ENCODE results near the gene CHCHD4. TPM values are rescaled to one million over a fixed set of nuclear protein-coding genes. Genes with fewer than 3 reads are reported as not detected.

Gene CHCHD4
- total and polyA plus RNA-seq, 2 of the 8 experiments (the other 6 are each of a cell fraction or from before 2014, with no cell fraction given) = 15.0 to 22.3 TPM

- H2BK5ac ChIP-seq (ENCODE audit: low read depth, low read length) = no peak overlapping the region; the same call in 1 of the 2 replicates
- ChIA-PET POLR2A (ENCODE audit: partially characterized antibody) (interaction anchor here (1.1 to 2.9 kb wide), 8 partner anchors 11 to 250 kb away, joined by 3 to 15 read pairs (median 6); partner anchors contain the start of genes CHCHD4 and TMEM43), CTCF (ENCODE audit: partially characterized antibody) (interaction anchor here (0.6 to 4.3 kb wide), 14 partner anchors 8 to 388 kb away, joined by 3 to 22 read pairs (median 4); partner anchors contain the start of genes CHCHD4 and TMEM43)
- H2AK5ac ChIP-seq (ENCODE audit: low read depth, low read length) = no peak overlapping the region; the same call in 1 of the 2 replicates
- H3K4me3 ChIP-seq (ENCODE audit: extremely low read depth in 1 of 4, insufficient read depth in 2 of 4, low read depth in 3 of 4, low read length in 4 of 4) = no peak overlapping the region
- H3K9ac ChIP-seq (replicated peaks in 1 of 4; ENCODE audit: extremely low read depth in 1 of 4, low read depth in 3 of 4, low read length in 3 of 4) = no peak overlapping the region
- peaks cover 0 to 14% (median 9%) of the 10 kb centered on the region in 4 experiments; a peak in 6 of 7 replicates for H3K4me1 ChIP-seq (replicated peaks in 1 of 4; ENCODE audit: control insufficient read depth in 3 of 4, insufficient read depth in 4 of 4, low read length in 3 of 4)
- H3K27ac ChIP-seq (ENCODE audit: low read depth, low read length) = no peak overlapping the region; the same call in 1 of the 2 replicates
- H4K20me1 ChIP-seq (replicated peaks in 1 of 2; ENCODE audit: control insufficient read depth in 1 of 2, insufficient read depth in 2 of 2, low read length in 2 of 2) = peaks cover 2 to 6% of the 10 kb centered on the region in 2 experiments
- H4K5ac ChIP-seq (ENCODE audit: insufficient read length, low read depth, low read length) = peak overlapping the region; percentile 12
- 81% methylated on average over 10 of the region's 10 CpGs; no CpG with 5 or more reads in 1 of the 2 experiments for WGBS, 2 experiments (ENCODE audit: extremely low coverage in 1 of 2, insufficient coverage in 1 of 2, insufficient read length in 1 of 2, insufficient replicate concordance in 2 of 2, low coverage in 1 of 2, low lambda C conversion rate in 2 of 2, missing lambda C conversion rate in 1 of 2)
- no peaks in the 10 kb centered on the region for H3K9me3 ChIP-seq (ENCODE audit: insufficient read depth in 2 of 2, low read depth in 1 of 2, low read length in 1 of 2)
- FAIRE-seq (no peak), DNase-seq (ENCODE audit: low read depth in 1 of 2, low spot score in 2 of 2) (no peak)
- H3K23ac ChIP-seq (ENCODE audit: insufficient read length) = no peak overlapping the region
- H3K36me3 ChIP-seq (ENCODE audit: control insufficient read depth in 2 of 4, insufficient read depth in 4 of 4, low read length in 3 of 4) = peaks cover 0 to 14% (median 7%) of the 10 kb centered on the region in 4 experiments; a peak in 5 of 8 replicates
- H2BK12ac ChIP-seq (ENCODE audit: low read depth, low read length) = peak overlapping the region; percentile 18; the same call in 1 of the 2 replicates
- H3K23me2 ChIP-seq (ENCODE audit: low read depth, low read length) = no peaks in the 10 kb centered on the region
- H2BK120ac ChIP-seq (replicated peaks; ENCODE audit: low read depth, low read length) = no peak overlapping the region
- no peak overlapping the region for H3K4ac ChIP-seq (replicated peaks; ENCODE audit: insufficient read length, low read depth, low read length)
- H3K79me2 ChIP-seq (ENCODE audit: control insufficient read depth in 1 of 2, insufficient read depth in 2 of 2, low read length in 2 of 2) = no peaks in the 10 kb centered on the region
- H2BK15ac ChIP-seq (ENCODE audit: low read length) = no peak overlapping the region
- H3K27me3 ChIP-seq (replicated peaks in 1 of 4; ENCODE audit: control insufficient read depth in 3 of 4, extremely low read depth in 1 of 4, insufficient read depth in 3 of 4, low read length in 3 of 4) = no peaks in the 10 kb centered on the region
- no peak overlapping the region; the same call in 1 of the 2 replicates for H4K8ac ChIP-seq (ENCODE audit: extremely low read depth, insufficient read depth, low read length)
- H2BK20ac ChIP-seq (ENCODE audit: low read length) = no peak overlapping the region
- H3K56ac ChIP-seq (replicated peaks; ENCODE audit: insufficient read length, low read depth, low read length) = no peak overlapping the region
- H3K79me1 ChIP-seq (ENCODE audit: low read depth, low read length) = no peaks in the 10 kb centered on the region
- TF ChIP-seq ZNF274 (IDR thresholded peaks at IDR 0.05; ENCODE audit: borderline replicate concordance, extremely low read depth, low read length) (no peak), CTCF (IDR thresholded peaks at IDR 0.05; ENCODE audit: control extremely low read depth in 1 of 3, insufficient read depth in 1 of 3, low read depth in 1 of 3, low read length in 3 of 3) (peak; percentile 1 to 13 (median 13); a peak in 2 of 4 replicates)
- no peak overlapping the region for H4K91ac ChIP-seq (replicated peaks; ENCODE audit: insufficient read length, low read length)
- no peak overlapping the region for H3K4me2 ChIP-seq (ENCODE audit: insufficient read depth in 1 of 2, low read depth in 2 of 2, low read length in 2 of 2)
- no peak overlapping the region for H2AFZ ChIP-seq (ENCODE audit: low read length)
- H3K18ac ChIP-seq (ENCODE audit: extremely low read depth, low read length) = no peak overlapping the region
- H3K14ac ChIP-seq (ENCODE audit: insufficient read length) = no peak overlapping the region
Measured at GRCh38 chr3:14145670-14146380, 21.2 kb upstream of the CHCHD4 start.

Data from H1 (cell line).